SHP77 treated with DMSO at 0.1 percent for 48 hours (cell line): ENCODE data around the gene CCDC68.
A peak's percentile ranks its signal among the peaks of the same experiment; 100 is the strongest.

ENCODE experiments used
- DNase-seq: peaks from one replicate; lab custom pipeline; 2025; lab: John Stamatoyannopoulos, UW

Gene CCDC68

DNA sequence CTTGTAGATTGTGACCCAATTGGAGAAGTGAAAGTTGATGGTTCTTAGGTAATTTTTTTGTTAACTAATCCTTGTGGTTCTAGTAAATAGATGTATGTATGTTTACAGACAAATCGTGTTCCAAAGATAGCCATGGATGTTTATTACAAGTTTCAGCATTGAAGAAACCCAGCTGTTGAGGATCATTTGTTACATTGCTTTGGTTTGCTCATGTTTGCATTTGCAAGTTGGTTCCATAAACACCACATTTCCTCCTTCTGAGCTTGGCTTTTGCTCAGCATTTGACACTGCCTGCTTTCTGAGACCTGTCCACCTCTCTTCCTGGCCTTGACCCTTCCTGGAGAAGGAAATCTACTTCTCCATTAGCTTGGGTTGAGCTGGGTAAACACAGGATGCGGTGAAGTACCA lies 1.8 kb upstream of the CCDC68 start:
- DNase-seq, result no peak

DNA sequence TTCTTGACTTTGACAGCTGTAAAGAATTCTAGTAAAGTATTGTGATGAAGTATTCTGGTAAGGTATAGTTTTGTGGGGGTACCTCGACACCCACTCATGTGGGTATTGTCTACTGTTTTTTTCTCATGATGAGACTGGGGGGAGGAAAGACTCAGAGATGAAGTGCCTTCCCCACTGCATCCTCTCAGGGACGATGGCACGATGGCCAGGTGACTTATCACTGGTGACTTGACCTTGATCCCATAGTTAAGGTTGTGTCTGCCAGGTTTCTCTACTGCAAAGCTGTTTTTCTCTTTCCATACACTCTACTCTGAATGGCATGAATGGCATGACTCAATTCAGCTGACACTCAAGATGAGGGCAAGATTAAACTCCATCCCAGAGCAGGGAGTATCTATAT lies 936 bp upstream of the CCDC68 start:
- DNase-seq, result no peak

DNA sequence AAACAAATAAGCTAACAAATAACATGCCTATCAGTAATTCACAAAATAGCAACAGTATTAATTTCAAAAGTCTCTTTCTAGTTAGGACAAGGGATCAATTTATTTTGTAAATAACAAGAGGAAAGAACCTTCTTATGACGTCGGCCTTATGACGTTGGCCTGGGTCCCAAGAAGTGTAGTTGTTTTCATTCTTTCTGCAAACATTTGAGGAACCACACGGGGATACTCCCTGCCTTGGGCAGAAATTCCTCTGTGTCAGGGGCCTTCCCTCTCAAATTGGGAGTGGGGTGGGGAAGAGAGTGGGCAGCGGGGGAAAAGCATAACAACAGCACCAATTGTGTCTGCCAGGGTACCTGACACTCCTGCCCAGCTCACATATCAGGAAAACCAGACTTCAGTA lies 1.3 kb downstream of the CCDC68 start:
- no peak for DNase-seq

DNA sequence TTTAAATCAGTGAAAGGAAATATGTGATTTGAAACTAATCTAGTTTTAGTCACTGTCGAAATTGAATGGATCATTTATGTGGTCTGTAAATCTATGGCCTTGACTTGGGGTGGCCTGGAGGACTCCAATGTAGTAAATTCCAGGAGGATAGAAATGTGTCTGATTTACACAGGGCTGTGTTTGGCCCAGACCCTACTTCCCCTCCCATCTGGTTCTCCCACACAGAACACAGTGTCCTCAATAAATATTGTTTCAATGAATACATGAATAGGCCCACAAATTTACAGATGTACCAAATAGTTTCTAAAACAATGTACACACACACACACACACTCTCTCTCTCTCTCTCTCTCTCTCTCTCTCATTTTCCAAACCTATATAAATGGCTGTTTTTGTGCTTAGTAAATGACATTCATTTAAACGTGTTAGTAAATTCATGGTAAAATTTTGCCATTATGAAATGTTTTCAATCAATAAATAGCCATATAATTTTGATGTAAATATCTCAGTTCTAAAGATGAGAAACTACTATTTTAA lies 1.9 kb downstream of the CCDC68 start:
- no peak for DNase-seq

DNA sequence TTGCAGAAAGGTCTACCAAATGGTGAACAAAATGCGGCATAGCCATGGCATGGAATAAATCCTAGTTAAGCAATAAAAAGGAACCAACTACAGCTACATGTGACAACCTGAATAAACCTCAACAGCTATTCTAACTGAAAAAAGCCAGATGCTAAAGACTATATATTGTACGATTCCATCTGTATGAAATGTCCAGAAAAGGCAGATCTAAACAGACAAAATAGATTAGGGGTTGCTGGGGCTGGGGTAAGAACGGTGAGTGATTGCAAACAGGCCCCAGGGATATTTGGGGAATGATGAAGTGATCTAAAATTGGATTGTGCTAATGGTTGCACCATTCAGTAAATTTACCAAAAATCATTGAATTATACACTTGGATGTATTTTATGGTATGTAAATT lies 2.8 kb downstream of the CCDC68 start:
- no peak for DNase-seq

DNA sequence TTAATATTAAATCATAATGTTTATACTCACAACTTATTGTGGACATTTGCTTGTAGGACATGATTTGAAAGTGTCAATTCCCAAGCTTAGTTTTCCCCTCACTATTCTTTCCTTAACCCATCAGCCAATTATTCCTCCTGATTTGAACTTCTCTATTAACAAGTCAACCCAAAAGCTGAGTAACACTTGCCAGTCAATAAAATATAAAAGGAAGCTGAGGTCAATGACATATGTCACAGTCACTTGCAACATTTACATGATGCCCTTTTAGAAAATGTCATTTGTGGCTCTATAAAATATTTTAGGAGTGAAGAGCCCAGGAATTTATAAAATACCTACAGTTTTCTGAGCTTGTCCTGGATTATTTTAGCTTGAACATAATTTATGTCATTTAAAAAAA lies 7.2 kb downstream of the CCDC68 start:
- DNase-seq, result no peak

DNA sequence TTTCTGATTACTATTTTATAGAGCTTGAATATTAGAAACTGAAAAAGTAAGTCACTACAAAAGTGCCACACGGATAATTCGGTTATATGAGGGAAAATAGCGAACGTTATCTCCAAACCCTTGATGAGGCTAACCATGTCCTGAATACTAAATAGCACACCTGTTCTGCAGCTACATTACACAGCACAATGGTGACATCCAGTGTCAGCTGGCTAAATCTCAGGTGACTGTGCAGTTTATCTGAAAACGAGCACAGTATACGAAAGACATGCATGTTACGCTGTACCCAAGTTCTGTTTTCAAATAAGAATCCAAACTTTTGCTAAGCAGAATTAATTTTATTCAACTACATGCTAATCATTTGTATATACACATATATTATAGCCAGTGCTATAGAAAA lies 9.0 kb downstream of the CCDC68 start:
- DNase-seq, result no peak

DNA sequence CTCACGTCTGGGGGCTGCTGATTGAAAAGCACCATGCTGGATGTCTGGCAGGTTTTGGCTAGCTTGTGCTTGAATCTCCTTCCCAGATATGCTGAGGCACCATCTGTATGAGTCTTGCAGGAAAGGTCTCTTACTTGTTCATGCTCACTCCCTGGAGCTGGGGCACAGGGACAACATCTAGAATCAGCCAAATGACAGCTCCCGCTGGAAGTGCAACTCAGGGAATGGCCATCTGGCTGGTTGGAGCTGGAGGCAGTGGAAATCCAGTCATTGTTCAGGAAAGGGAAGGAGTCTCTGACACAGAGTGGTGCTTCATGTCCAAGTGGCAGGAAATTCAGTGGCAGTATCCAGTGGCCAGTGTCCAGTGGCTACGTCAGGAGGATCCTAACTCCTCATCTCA lies 9.7 kb downstream of the CCDC68 start:
- no peak for DNase-seq

DNA sequence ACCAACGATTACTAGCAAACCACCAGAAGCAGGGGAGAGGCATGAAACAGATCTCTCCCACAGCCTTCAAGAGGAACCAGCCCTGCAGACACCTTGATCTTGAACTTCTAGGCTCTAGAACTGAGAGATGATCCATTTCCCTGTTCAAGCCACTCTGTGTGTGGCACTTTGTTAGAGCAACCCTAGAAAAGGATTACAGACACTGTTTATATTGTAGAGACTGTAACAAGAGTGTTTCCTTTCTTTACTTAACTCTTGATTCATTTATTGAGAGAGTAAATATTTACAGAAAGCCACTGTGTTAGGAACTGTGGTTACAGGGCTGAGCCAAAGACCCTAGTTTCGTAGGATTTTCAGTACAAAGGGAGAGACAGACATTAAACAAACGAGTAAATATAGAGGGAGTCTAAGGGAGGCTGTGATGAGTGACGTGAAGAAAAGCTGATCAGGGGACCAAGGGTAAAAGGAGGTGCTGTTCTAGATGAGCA lies 10.9 kb downstream of the CCDC68 start:
- peak; percentile 3 for DNase-seq

DNA sequence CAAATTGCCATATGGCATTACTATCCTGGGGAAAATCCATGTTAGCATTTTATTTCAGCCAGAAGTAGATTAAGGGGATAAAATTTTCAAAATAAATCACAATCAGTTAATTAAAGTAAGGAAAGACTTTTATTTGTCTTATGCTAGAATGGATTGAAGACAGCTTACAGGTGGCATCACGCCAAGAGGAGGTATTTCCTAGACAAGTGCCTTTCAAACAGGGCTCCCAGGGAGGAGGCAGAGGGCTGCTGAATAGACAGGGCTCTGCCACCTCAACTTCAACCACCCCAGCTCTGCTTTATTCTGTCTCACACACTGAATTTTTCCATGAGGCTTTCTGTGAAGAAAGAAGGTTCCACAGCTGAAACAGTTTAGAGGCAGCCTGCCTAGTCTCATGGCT lies 12.2 kb downstream of the CCDC68 start:
- DNase-seq, result no peak

DNA sequence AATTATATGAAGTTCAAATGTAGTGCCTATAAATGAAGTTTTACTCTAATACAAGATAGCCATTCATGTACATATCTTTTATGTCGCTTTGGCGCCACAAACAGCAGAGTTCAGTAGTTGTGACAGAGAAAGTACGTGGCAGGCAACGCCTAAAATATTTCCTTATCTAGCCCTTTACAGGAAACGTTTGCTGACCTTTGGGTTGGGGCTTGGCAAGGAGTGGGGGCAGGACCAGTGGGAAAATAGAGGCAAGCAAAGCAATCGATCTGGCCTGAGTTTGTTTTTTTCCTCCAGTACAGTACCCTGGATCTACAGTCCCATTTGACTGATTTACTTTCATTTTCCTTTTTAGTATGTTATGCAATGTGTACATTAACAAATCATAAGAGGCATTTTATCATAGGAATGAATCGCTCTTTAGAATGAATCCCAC lies 13.1 kb downstream of the CCDC68 start:
- DNase-seq, result no peak

DNA sequence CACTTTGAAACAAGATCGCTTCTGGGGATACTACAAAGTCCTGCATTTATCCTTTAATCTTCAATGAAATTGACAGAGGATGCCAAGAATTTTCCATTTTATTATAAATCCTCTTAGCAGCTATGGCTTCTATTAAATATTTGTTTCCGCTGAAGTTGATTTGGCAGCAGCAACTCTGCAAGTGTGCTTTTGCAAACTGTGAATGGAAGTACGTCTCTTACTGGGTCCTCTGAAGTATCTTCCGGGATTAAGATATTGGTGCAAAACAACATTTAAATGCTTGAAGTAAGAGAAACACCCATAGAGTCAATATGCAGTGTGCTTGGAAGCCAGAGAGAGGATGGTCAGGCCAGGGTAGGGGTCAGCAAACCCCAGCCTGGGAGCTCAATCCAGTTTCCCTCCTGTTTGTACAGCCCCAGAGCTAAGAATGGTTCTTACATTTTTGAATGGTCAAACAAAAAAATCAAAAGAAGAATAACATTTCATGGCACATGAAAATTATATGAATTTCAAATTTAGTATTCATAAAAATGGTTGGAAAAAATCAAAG lies 13.6 kb downstream of the CCDC68 start:
- DNase-seq, result no peak

DNA sequence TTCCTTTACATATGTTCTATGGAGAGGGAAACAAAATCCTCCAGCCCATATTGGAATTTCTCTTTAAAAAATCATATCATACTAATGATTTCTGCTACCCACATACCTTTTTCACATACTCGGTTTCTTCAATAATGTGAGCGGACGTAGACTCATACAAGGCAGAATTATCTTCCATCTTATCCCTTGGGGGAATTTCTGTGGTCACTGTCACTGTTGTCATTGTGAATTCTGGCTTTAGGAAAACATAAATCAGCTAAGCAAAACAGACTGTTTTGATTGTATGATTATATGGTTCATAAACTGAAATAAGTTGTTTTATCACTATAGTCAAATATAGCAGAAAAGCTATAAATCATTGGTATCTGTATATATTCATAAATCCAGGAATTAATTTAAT lies 16.7 kb downstream of the CCDC68 start:
- DNase-seq, result no peak

DNA sequence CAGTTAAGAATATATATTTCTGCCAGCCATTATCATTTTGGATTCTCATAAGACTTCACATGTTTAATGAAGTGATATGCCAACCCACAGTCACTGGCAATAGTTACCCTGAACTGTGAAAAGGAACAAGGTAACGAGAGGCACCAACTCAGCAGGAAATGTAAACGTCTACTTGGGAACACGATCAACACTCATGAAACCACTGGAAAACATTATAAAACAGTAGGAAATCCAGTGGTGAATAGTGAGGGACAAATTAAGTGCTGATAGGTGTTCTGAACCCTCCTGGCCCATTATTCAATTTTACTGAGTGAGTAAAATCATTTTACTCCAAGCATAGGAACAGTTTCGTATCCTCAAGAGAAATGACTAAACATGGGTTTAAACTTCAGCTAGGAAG lies 17.1 kb downstream of the CCDC68 start:
- DNase-seq, result no peak

DNA sequence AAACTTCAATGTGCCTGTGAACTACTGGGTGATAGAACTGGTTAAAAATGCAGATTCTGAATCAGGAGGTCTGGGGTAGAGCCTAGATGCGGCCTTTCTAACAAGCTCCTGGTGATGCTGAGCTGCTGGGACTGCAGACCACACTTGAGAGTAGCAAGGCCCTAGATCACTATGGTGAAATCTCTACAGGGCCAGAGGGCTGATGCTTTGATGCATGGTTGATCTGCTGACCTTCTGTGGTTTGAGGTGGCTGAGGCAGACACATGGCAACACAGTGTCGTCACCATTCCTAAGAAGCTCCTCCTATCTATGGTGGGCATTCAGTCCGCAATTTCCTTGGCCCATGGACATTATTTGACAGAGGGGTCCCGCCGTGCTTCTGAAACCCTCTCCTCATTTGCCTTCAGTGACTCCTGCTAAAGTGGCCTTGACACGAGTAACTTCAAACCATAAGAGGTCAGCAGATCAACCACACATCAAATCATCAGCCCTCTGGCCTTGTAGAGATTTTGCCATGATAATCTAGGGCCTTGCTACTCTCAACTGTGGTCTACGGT lies 19.8 kb downstream of the CCDC68 start:
- DNase-seq, result no peak

DNA sequence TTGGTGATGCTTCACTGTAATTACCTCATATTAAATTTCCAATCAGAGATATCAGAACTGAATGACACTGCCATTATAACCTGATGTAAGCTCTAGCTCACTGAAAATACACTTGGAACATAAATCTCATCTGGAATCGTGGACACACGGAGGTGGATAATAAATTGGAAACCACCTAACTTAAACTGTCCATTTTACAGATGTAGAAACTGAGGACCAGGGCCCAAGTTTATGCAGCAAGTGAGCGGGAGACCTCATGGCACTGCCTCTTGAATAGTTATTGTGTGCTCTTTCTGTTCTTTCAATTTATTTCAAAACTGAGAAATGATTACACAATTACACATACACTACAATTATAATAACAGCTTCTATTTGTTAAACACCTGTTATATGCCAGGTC lies 20.8 kb downstream of the CCDC68 start:
- DNase-seq, result no peak

DNA sequence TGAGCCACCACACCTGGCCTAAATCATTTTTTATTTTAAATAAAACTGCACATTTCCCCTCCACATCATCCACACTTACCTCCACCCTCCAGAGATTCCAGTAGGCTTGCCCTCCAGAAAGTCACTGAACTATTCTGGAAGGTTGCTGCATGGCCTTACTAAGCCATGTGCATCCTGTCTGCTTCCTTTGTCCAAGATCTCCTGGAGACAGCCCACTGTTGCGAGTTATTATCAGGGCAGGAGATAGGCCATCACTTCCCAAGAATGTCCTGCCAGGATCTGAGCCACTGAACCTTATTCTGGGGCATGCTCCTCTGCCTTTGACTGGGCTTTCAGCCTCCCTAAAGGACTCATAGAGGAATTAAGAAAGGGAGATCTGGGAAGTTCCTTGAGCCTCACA lies 26.8 kb downstream of the CCDC68 start:
- DNase-seq, result no peak

DNA sequence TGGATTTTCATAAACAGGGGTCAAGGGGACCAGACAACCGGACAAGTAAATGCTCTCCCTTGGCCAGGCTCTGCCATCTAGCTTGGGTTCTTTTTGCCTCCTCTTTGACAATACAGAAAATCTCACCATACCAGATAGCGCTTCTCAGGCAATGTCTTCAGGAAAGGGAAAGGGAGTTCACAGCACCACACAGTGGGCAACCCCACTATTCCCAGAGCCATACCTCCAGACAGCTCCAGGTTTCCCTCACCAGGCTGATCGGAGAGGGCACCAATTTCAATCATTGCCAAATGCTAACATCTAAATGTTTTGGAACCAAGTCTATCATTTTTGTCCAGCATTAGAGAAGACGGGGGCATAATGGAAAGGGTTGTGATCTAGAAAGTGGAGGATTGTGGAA lies 28.1 kb downstream of the CCDC68 start:
- no peak for DNase-seq

DNA sequence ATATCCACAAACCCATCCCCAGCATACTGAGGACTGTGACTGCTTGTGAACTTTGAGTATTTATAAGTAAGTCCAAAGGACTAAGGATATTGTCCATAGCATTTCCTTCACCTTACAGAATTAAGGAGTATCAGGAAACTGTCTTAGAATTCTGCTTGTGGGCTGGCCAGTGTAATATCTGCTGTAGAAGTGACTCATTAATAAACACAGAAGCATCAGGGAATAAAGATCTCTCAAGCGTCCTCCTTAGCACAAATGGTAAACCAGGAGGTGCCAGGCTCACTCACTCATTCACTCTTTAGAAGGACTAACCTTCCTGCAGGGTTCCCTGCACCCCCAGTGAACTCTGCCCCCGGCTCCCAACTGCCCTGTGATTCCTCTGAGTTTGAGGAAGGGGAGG lies 31.0 kb downstream of the CCDC68 start:
- no peak for DNase-seq

DNA sequence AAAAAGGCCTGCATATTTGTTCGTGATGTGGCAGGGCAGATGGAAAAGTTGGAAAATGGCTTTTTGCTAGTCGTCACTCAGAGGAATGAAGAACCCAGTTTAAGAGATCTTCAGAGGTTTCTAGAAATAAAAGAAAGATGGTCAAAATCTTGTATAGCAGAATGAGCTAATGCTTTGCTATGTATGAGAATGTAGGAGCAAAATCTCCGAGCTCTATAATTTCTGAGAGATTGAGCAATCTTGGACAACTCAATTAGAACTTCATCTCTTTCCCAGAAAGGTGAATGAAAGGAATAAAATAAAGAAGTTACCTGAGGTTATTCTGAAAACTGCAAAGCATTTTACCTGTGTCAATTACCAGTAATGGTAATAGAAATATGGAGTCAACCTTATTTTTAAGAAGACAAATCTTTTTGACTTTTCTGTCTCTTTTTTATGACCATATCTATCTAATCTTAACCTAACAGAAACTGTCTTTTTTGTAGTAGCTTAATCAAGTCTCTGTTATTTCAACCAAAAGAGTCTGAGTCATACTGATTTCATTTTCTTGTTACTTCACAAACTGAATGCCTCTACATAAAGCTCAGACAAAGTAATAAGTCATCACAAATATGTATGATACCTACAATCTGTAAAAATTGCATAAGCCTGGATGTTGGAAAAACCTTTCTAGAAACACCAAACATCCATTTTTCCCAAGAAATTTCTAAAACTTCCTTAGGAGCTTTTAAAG lies 32.5 kb downstream of the CCDC68 start:
- DNase-seq, result no peak

DNA sequence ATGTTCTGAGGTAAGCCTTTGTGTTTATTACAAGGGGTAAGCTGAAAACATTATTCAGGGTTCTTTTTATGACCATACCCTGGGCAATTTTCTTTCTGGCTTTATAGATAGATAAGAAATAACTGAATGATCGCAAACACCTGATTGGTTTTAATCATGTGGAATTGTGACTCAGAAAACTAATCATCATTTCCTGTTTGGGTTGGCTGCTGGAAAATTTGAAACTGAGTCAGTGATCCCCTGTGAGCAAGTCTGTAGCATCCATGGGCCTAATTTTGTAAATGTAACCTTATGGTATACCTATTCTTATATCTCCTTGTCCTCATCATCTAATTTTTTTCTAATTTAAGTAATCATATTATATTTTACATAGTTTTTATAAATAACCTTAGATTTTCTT lies 34.3 kb downstream of the CCDC68 start:
- no peak for DNase-seq

DNA sequence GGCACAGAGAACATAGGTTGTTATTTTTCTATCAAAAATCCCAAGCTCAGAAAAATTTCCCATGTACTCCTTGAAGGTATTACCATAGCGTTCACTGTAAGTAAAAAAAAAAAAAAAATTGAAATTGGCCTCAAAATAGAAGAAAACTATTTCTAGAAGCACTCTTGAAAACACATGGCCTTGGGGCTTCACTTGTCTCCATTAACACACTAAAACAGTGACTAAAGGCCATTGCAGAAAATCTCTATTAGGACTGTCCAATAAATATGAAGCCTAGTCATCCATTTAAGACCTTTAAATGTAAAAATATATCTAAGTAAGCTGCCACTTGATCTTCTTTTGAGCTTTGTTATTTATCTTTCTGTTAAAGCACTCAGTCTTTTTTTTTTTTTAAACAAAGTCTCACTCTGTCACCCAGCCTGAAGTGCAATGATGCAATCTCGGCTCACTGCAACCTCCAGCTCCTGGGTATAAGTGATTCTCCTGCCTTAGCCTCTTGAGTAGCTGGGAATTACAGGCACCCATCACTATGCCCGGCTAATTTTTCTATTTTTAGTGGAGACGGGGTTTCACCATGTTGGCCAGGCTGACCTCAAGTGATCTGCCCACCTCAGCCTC lies 35.8 kb downstream of the CCDC68 start:
- DNase-seq, result no peak

DNA sequence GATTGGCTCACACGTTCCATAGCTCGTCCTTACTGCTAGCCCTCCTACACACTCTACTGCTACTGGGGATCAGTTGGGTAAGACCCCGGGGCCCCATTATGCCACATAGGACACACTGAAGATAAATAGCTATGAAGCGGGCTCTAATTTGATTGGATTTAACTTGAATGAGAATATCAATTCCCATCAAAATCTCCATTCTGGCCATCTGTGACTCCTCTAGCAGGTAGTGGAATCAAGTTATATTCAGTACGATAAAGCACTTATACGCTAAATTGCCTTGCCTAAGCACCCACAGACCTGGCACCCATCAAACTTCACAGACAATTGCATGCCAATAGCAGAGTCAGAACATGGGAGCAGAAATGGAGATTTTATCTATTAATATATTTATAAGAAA lies 39.8 kb downstream of the CCDC68 start:
- DNase-seq, result no peak
